K562 (cell line): Measurements from ENCODE around the gene GPR108. TPM values are rescaled to one million over a fixed set of nuclear protein-coding genes. Genes with fewer than 3 reads are reported as not detected.

Source experiments
- ATAC-seq: fragments of 200-7000 bp; cut with Tn5 transposase; 3 replicates; pipeline ENCODE4 v1.9.1; 2020; ENCODE audit warnings: moderate library complexity
- BruUV-seq: library from RNA; stranded (reverse); fragments of 400-500 nt; replicated peaks from 2 replicates; lab custom pipeline; 2021; lab: Mats Ljungman, UMichigan
- CTCF ChIA-PET: fragments of 300-600 bp; formaldehyde crosslinking; extraction: SDS; loops from one replicate; lab custom pipeline; 2021; ENCODE audit warnings: low intra/inter-chr PET ratio; lab: Yijun Ruan, JAX
- POLR2A ChIA-PET: fragments of 300-600, 350-650 bp; sonication (Branson Sonifier 250); formaldehyde crosslinking; extraction: SDS; loops from one replicate; lab custom pipeline; 2021; ENCODE audit warnings: antibody characterized with exemption, inconsistent platforms; lab: Yijun Ruan, JAX
- DNase-seq, 4 experiments: peaks; one replicate each; pipeline versions ENCODE4 v3.0.0 to v3.0.0-alpha.2; 2011 to 2018; ENCODE audit warnings: low spot score in 3 of 4, mixed read lengths in 3 of 4; ENCODE audit errors: extremely low read depth in 1 of 4
- FAIRE-seq: peaks from 2 replicates; lab custom pipeline; 2011; peaks lifted over from hg19 to GRCh38; lab: Jason Lieb, UNC
- H2AFZ ChIP-seq: 2 replicates; pipeline ENCODE4 v1.6.0; 2011; ENCODE audit warnings: low read depth, low read length, control low read depth, inconsistent platforms
- H3K27ac ChIP-seq: fragments of 200-600 bp; 3 replicates; pipeline ENCODE4 v1.8.0; 2011; ENCODE audit warnings: low read depth, mild to moderate bottlenecking, control low read depth, inconsistent platforms, low read length, moderate library complexity, mixed read lengths; ENCODE audit errors: extremely low read depth
- H3K27me3 ChIP-seq, 2 experiments: fragments of 300-600 bp in 1 of 2; 2 replicates in 1 of 2; 3 replicates in 1 of 2; pipeline versions ENCODE4 v1.6.0 to v1.8.0; 2011; ENCODE audit warnings: inconsistent platforms in 2 of 2, low read length in 2 of 2, mild to moderate bottlenecking in 1 of 2, mixed read lengths in 1 of 2, moderate library complexity in 1 of 2; ENCODE audit not compliant: control insufficient read depth in 2 of 2, insufficient read depth in 2 of 2
- H3K36me3 ChIP-seq: fragments of 300-600 bp; 3 replicates; pipeline ENCODE4 v1.8.0; 2011; ENCODE audit warnings: mild to moderate bottlenecking, low read length, inconsistent platforms; ENCODE audit not compliant: control insufficient read depth, insufficient read depth
- H3K4me1 ChIP-seq, 2 experiments: fragments of 200-600 bp in 1 of 2; replicated peaks in 1 of 2; 2 replicates in 1 of 2; 3 replicates in 1 of 2; pipeline versions ENCODE4 v1.5.1 to v1.8.0; 2011; ENCODE audit warnings: inconsistent platforms in 2 of 2, low read length in 2 of 2, mild to moderate bottlenecking in 1 of 2, mixed read lengths in 1 of 2, moderate library complexity in 1 of 2; ENCODE audit not compliant: control insufficient read depth in 2 of 2, insufficient read depth in 2 of 2
- H3K4me2 ChIP-seq: 2 replicates; pipeline ENCODE4 v1.6.1; 2011; ENCODE audit warnings: low read length, control low read depth, inconsistent platforms, mixed read lengths; ENCODE audit not compliant: insufficient read depth
- H3K4me3 ChIP-seq: fragments of 200-600 bp; sonication (generic), shearing (Covaris generic); 2 replicates; pipeline ENCODE4 v1.5.1; 2016; ENCODE audit warnings: control low read depth, inconsistent platforms
- H3K79me2 ChIP-seq: fragments of 200-600 bp; 3 replicates; pipeline ENCODE4 v1.8.0; 2011; ENCODE audit warnings: low read length, inconsistent platforms; ENCODE audit not compliant: control insufficient read depth, insufficient read depth
- H3K9ac ChIP-seq, 2 experiments: 2 replicates each; pipeline versions ENCODE4 v1.6.0 to v1.6.1; 2011; ENCODE audit warnings: low read depth in 2 of 2, low read length in 2 of 2, control low read depth in 1 of 2, inconsistent platforms in 1 of 2, mild to moderate bottlenecking in 1 of 2, mixed read lengths in 1 of 2; ENCODE audit not compliant: insufficient read depth in 1 of 2
- H3K9me1 ChIP-seq: one replicate; pipeline ENCODE4 v1.6.0; 2011; ENCODE audit warnings: inconsistent platforms, mild to moderate bottlenecking, low read length, moderate library complexity; ENCODE audit not compliant: control insufficient read depth, insufficient read depth
- H3K9me3 ChIP-seq: replicated peaks from 2 replicates; pipeline ENCODE4 v1.5.1; 2011; ENCODE audit warnings: low read depth, low read length, inconsistent platforms; ENCODE audit not compliant: control insufficient read depth, insufficient read depth
- H4K20me1 ChIP-seq: replicated peaks from 2 replicates; pipeline ENCODE4 v1.6.1; 2011; ENCODE audit warnings: low read length, inconsistent platforms, mixed read lengths; ENCODE audit not compliant: control insufficient read depth, insufficient read depth
- CC2D1A ChIP-seq: fragments of 450-650 bp; IDR thresholded peaks from 2 replicates; pipeline ENCODE4 v1.6.1; 2017; ENCODE audit warnings: mild to moderate bottlenecking
- CEBPB ChIP-seq: fragments of 450-650 bp; IDR thresholded peaks from 2 replicates; pipeline ENCODE4 v1.6.1; 2016; ENCODE audit warnings: missing genetic modification characterization, missing compliant biosample characterization
- CEBPG ChIP-seq, 3 experiments: fragments of 200-800 bp in 1 of 3; sonication (Bioruptor generic) in 1 of 3; sonication (generic) in 1 of 3; formaldehyde crosslinking in 1 of 3; IDR thresholded peaks in 2 of 3; conservative IDR thresholded peaks in 1 of 3; 2 replicates each; pipeline versions ENCODE4 v1.6.1 to v1.8.0; 2016 to 2022; ENCODE audit warnings: missing compliant biosample characterization in 2 of 3, missing genetic modification characterization in 2 of 3, mild to moderate bottlenecking in 1 of 3, missing genetic modification reagents in 1 of 3
- CHCHD3 ChIP-seq: fragments of 250-450 bp; sonication (Bioruptor Pico); IDR thresholded peaks from 2 replicates; pipeline ENCODE4 v2.1.2; 2022; ENCODE audit warnings: mild to moderate bottlenecking
- HMGN3 ChIP-seq: IDR thresholded peaks from 2 replicates; pipeline ENCODE4 v1.6.1; 2011; ENCODE audit warnings: borderline replicate concordance, low read depth, mild to moderate bottlenecking, mixed read lengths, low read length; ENCODE audit not compliant: insufficient read length; ENCODE audit errors: extremely low read depth
- MNT ChIP-seq, 2 experiments: fragments of 450-650 bp; conservative IDR thresholded peaks; 2 replicates each; pipeline ENCODE4 v1.6.1; 2017; ENCODE audit warnings: mild to moderate bottlenecking in 2 of 2, moderate library complexity in 2 of 2
- NR1H2 ChIP-seq: sonication (generic); formaldehyde crosslinking; IDR thresholded peaks from 2 replicates; pipeline ENCODE4 v1.4.0; 2020; ENCODE audit warnings: mild to moderate bottlenecking, missing genetic modification reagents
- RFX5 ChIP-seq: IDR thresholded peaks from 2 replicates; pipeline ENCODE4 v1.6.1; 2011; ENCODE audit warnings: low read depth, mild to moderate bottlenecking, improper control_type of control experiment, low read length
- SPI1 ChIP-seq: IDR thresholded peaks from 2 replicates; pipeline ENCODE4 v1.6.1; 2011; ENCODE audit warnings: low read depth, low read length, control low read depth, borderline replicate concordance
- ZNF175 ChIP-seq: fragments of 200-800 bp; sonication (Bioruptor generic); IDR thresholded peaks from 2 replicates; pipeline ENCODE4 v1.6.1; 2016; ENCODE audit warnings: low read depth, mild to moderate bottlenecking, missing genetic modification characterization, missing compliant biosample characterization
- ZNF668 ChIP-seq: fragments of 250-450 bp; sonication (Bioruptor Pico); IDR thresholded peaks from 2 replicates; pipeline ENCODE4 v1.8.0; 2022; ENCODE audit warnings: mild to moderate bottlenecking, inconsistent platforms
- WGBS: fragments of 100-300 bp; shearing (Covaris generic); methylation state at CpG from one replicate; pipeline ENCODE4 v1.1.6; 2016; ENCODE audit warnings: low coverage, mixed read lengths; ENCODE audit not compliant: insufficient coverage; ENCODE audit errors: missing lambda C conversion rate; 5-methylcytosine and 5-hydroxymethylcytosine counted together
- in situ Hi-C: fragments of 300-500 bp; cut with MboI; formaldehyde crosslinking; loops from 4 replicates; pipeline ENCODE4 v1.15.0; 2018; ENCODE audit warnings: inconsistent platforms, mixed read lengths
- intact Hi-C: fragments of 100-400 bp; cut with micrococcal nuclease; formaldehyde crosslinking; loops from 2 replicates; pipeline ENCODE4 v1.14.2; 2022
- polyA plus RNA-seq, 8 experiments: library from polyadenylated mRNA; depleted of rRNA in 4 of 8; stranded (reverse) in 5 of 8; unstranded in 3 of 8; fragments of >200 nt; fragmentation: Nextera tagmentation in 2 of 8; fragmentation: Illumina TruSeq in 1 of 8; extraction: Ambion mirVana in 2 of 8; extraction: Trizol in 1 of 8; gene quantifications; 2 replicates each; pipeline versions ENCODE4 v1.2.1 to v1.2.3, GENCODE V29; 2011 to 2014; ENCODE audit warnings: inconsistent platforms in 1 of 8, missing spikeins in 1 of 8
- total RNA-seq, 7 experiments: library from RNA; depleted of rRNA in 6 of 7; stranded (reverse); fragments of >200 nt in 6 of 7; fragmentation: Illumina TruSeq in 2 of 7; extraction: Trizol in 2 of 7; gene quantifications; 2 replicates each; pipeline versions ENCODE4 v1.2.1 to v1.2.3, GENCODE V29; 2011 to 2021; ENCODE audit warnings: low replicate concordance in 1 of 7
- TF ChIP-seq, protein P1 (sequence below): fragments of 250-450 bp; sonication (Bioruptor Pico); IDR thresholded peaks from 2 replicates; pipeline ENCODE4 v1.8.0; 2021; ENCODE audit warnings: moderate library complexity, mild to moderate bottlenecking, inconsistent platforms

Gene GPR108
- total and polyA plus RNA-seq, 9 of the 15 experiments (the other 6 are each of a cell fraction or from before 2014, with no cell fraction given), result 2.4 to 33.2 (median 24.4) TPM

DNA sequence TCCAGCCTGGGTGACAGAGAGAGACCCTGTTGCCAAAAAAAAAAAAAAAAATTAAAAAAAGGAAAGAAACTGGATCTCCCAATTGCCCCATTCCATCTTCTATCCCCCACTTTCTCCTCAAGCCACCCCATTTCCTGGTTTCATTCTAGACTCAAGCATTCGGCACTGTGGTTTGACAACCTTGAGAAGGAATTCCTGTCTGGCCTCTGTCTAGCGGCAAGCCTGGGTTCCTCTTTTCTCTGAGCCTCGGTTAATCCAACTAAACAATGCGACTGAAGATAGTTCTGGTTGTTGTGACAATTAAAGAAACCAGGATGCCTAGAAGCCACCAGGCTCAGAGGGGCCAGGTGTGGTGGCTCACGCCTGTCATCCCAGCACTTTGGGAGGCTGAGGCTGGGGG is 13.6 kb downstream of the GPR108 start:
- CTCF ChIA-PET, result no interaction called here

GRCh38 chr19:6723108-6723618 is 14.2 kb downstream of the GPR108 start:
- ATAC-seq (no peak), FAIRE-seq (no peak), DNase-seq (no peak)
- in situ Hi-C loops, result no loop called here
- H3K9ac ChIP-seq, result no peak overlapping the region
- no peak overlapping the region for H3K4me3 ChIP-seq
- H3K27me3 ChIP-seq, result no peaks in the 10 kb centered on the region
- H3K4me1 ChIP-seq, result peaks cover 30 to 31% of the 10 kb centered on the region in 2 experiments
- no peak overlapping the region for H3K27ac ChIP-seq
- no peak for TF ChIP-seq RFX5
- TF ChIP-seq CEBPG (CRISPR knock-in tag; IDR thresholded peaks at IDR 0.05), result peak; percentile 79
- TF ChIP-seq CEBPG (tag; conservative IDR thresholded peaks at IDR 0.05 in 1 of 2, IDR thresholded peaks at IDR 0.05 in 1 of 2), result peak; percentile 43 to 84; a peak in 3 of 4 replicates
- no peak for TF ChIP-seq ZNF668 (CRISPR knock-in tag)
- TF ChIP-seq, protein P1, sequence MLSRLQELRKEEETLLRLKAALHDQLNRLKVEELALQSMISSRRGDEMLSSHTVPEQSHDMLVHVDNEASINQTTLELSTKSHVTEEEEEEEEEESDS (CRISPR knock-in tag), result no peak
- no peak for TF ChIP-seq MNT (conservative IDR thresholded peaks at IDR 0.05)
- TF ChIP-seq NR1H2 (CRISPR knock-in tag), result no peak
- no peak for TF ChIP-seq ZNF175
- no peak for TF ChIP-seq HMGN3
- no peak for TF ChIP-seq CHCHD3
- peak; percentile 94 for TF ChIP-seq CEBPB (tag)
- H4K20me1 ChIP-seq, result no peaks in the 10 kb centered on the region
- ChIA-PET POLR2A (interaction anchor here (0.6 to 1.1 kb wide), 2 partner anchors 45 to 267 kb away, joined by 3 to 4 read pairs; no protein-coding TSS in a partner anchor), CTCF (no interaction called here)
- BruUV-seq, result no TSS peak
- 51% methylated on average over 13 of the region's 13 CpGs for WGBS
- H3K9me3 ChIP-seq, result no peaks in the 10 kb centered on the region
- no peak overlapping the region for H2AFZ ChIP-seq
- no peaks in the 10 kb centered on the region for H3K9me1 ChIP-seq
- intact Hi-C loops, result no loop called here
- H3K79me2 ChIP-seq, result no peaks in the 10 kb centered on the region
- H3K4me2 ChIP-seq, result no peak overlapping the region
- no peaks in the 10 kb centered on the region for H3K36me3 ChIP-seq

More for the DNA sequence above, 13.6 kb downstream of the GPR108 start:
- Histone ChIP-seq H2AFZ (no peak overlapping the region), H3K9ac (no peak overlapping the region), H4K20me1 (no peaks in the 10 kb centered on the region), H3K4me2 (no peak overlapping the region), H3K9me1 (no peaks in the 10 kb centered on the region), H3K27me3 (no peaks in the 10 kb centered on the region), H3K4me1 (peaks cover 31 to 32% of the 10 kb centered on the region in 2 experiments), H3K4me3 (no peak overlapping the region), H3K9me3 (no peaks in the 10 kb centered on the region), H3K27ac (no peak overlapping the region), H3K79me2 (no peaks in the 10 kb centered on the region), H3K36me3 (no peaks in the 10 kb centered on the region)
- no peak for DNase-seq
- WGBS, result 45% methylated on average over 5 of the region's 5 CpGs
- ATAC-seq, result no peak
- no peak for FAIRE-seq
- peak; percentile 84 for TF ChIP-seq SPI1
- no peak for TF ChIP-seq CC2D1A
- no TSS peak for BruUV-seq
- intact Hi-C loops (no loop called here), in situ Hi-C loops (no loop called here)
- POLR2A ChIA-PET, result interaction anchor here (0.6 to 1.8 kb wide), 2 partner anchors 14 to 268 kb away, joined by 4 to 5 read pairs; partner anchors contain the start of gene GPR108
